B cell (primary cell): Measurements from ENCODE around the gene KIF21B. TPM values are rescaled to one million over a fixed set of nuclear protein-coding genes. Genes with fewer than 3 reads are reported as not detected.

Experiments used
- ATAC-seq: fragments of 200-7000 bp; cut with Tn5 transposase; one replicate; pipeline ENCODE4 v1.10.0; 2021; ENCODE audit warnings: low read depth, mild to moderate bottlenecking, moderate number of reproducible peaks, moderate library complexity
- CTCF ChIA-PET: fragments of 350-600 bp; sonication (Branson Sonifier 250); formaldehyde crosslinking; loops from one replicate; lab custom pipeline; 2021; ENCODE audit warnings: antibody characterized with exemption, inconsistent platforms; lab: Charles Lee
- POLR2A ChIA-PET: fragments of 350-600 bp; sonication (Branson Sonifier 250); formaldehyde crosslinking; loops from one replicate; lab custom pipeline; 2021; ENCODE audit warnings: antibody characterized with exemption; lab: Charles Lee
- DNase-seq: peaks from one replicate; pipeline ENCODE4 v3.0.0; 2013
- H2AFZ ChIP-seq: 2 replicates; pipeline ENCODE4 v1.6.1; 2012; ENCODE audit warnings: mild to moderate bottlenecking, low read depth, low read length; ENCODE audit not compliant: insufficient read depth, poor library complexity, severe bottlenecking
- H3K27ac ChIP-seq, 2 donors: 1 replicate in 1 of 2; 2 replicates in 1 of 2; pipeline ENCODE4 v1.5.1; 2012 to 2013; ENCODE audit warnings: low read length in 2 of 2, mild to moderate bottlenecking in 2 of 2, moderate library complexity in 1 of 2
- H3K27me3 ChIP-seq, 4 experiments: fragments of 200-600 bp in 1 of 4; sonication (generic) in 1 of 4; replicated peaks in 1 of 4; 1 replicate in 2 of 4; 2 replicates in 2 of 4; pipeline versions ENCODE4 v1.6.1 to v1.7.0; 2013 to 2016; ENCODE audit warnings: low read length in 3 of 4, mild to moderate bottlenecking in 2 of 4, mixed read lengths in 1 of 4, moderate library complexity in 1 of 4; ENCODE audit not compliant: insufficient read depth in 4 of 4, control insufficient read depth in 3 of 4; ENCODE audit errors: control extremely low read depth in 1 of 4
- H3K36me3 ChIP-seq, 2 experiments: replicated peaks in 1 of 2; 1 replicate in 1 of 2; 2 replicates in 1 of 2; pipeline versions ENCODE4 v1.6.1 to v1.7.1; 2013; ENCODE audit warnings: low read length in 1 of 2; ENCODE audit not compliant: insufficient read depth in 2 of 2, control insufficient read depth in 1 of 2; ENCODE audit errors: control extremely low read depth in 1 of 2, extremely low read depth in 1 of 2
- H3K4me1 ChIP-seq, 2 donors: fragments of 200-600 bp in 1 of 2; sonication (generic) in 1 of 2; 1 replicate in 1 of 2; 2 replicates in 1 of 2; pipeline versions ENCODE4 v1.5.1 to v1.6.1; 2013 to 2017; ENCODE audit warnings: low read length in 2 of 2; ENCODE audit not compliant: control insufficient read depth in 2 of 2, insufficient read depth in 2 of 2
- H3K4me2 ChIP-seq: replicated peaks from 2 replicates; pipeline ENCODE3; 2012; ENCODE audit warnings: mild to moderate bottlenecking, low read depth, low read length; ENCODE audit not compliant: poor library complexity, severe bottlenecking
- H3K4me3 ChIP-seq, 5 experiments: fragments of 200-600 bp in 1 of 5; sonication (generic) in 1 of 5; 1 replicate in 3 of 5; 2 replicates in 2 of 5; pipeline versions ENCODE4 v1.5.1 to v1.7.0; 2011 to 2016; ENCODE audit warnings: low read length in 4 of 5, mild to moderate bottlenecking in 4 of 5, low read depth in 2 of 5, control low read depth in 1 of 5, moderate library complexity in 1 of 5; ENCODE audit not compliant: insufficient read depth in 1 of 5; ENCODE audit errors: control extremely low read depth in 1 of 5, extremely low read depth in 1 of 5
- H3K79me2 ChIP-seq: fragments of 200-600 bp; sonication (generic); one replicate; pipeline ENCODE4 v1.6.0; 2016; ENCODE audit warnings: low read length; ENCODE audit not compliant: control insufficient read depth, insufficient read depth
- H3K9ac ChIP-seq: fragments of 200-600 bp; sonication (generic); 2 replicates; pipeline ENCODE4 v1.6.1; 2017; ENCODE audit warnings: mild to moderate bottlenecking, low read length, moderate library complexity
- H3K9me3 ChIP-seq, 3 donors: one replicate each; pipeline versions ENCODE4 v1.6.1 to v1.7.1; 2013; ENCODE audit warnings: low read length in 2 of 3; ENCODE audit not compliant: control insufficient read depth in 2 of 3, insufficient read depth in 1 of 3; ENCODE audit errors: control extremely low read depth in 1 of 3
- H4K20me1 ChIP-seq: 2 replicates; pipeline ENCODE4 v1.6.0; 2012; ENCODE audit warnings: mild to moderate bottlenecking, low read length; ENCODE audit not compliant: insufficient read depth, control insufficient read depth, poor library complexity, severe bottlenecking
- H3K27ac Mint-ChIP-seq: one replicate; pipeline ENCODE4 v1.8.0; 2021; ENCODE audit warnings: mixed read lengths
- H3K27me3 Mint-ChIP-seq: one replicate; pipeline ENCODE4 v1.8.0; 2021; ENCODE audit warnings: mixed read lengths
- H3K4me1 Mint-ChIP-seq: one replicate; pipeline ENCODE4 v1.8.0; 2021; ENCODE audit warnings: mixed read lengths
- H3K4me3 Mint-ChIP-seq: one replicate; pipeline ENCODE4 v1.8.0; 2021; ENCODE audit warnings: mixed read lengths
- H3K9me3 Mint-ChIP-seq: one replicate; pipeline ENCODE4 v1.8.0; 2022; ENCODE audit warnings: mixed read lengths; ENCODE audit not compliant: insufficient read depth
- EZH2 ChIP-seq: IDR thresholded peaks from 2 replicates; pipeline ENCODE4 v1.6.1; 2012; ENCODE audit warnings: borderline replicate concordance, low read depth, mild to moderate bottlenecking, moderate library complexity, low read length; ENCODE audit not compliant: insufficient read depth, poor library complexity, severe bottlenecking
- WGBS: methylation state at CpG from one replicate; pipeline ENCODE4 v1.1.5; 2013; ENCODE audit warnings: missing lambda C conversion rate; ENCODE audit not compliant: insufficient coverage; 5-methylcytosine and 5-hydroxymethylcytosine counted together
- intact Hi-C: fragments of 100-400 bp; cut with micrococcal nuclease; formaldehyde crosslinking; loops from one replicate; pipeline ENCODE4 v1.10.0; 2022
- polyA plus RNA-seq: library from polyadenylated mRNA; depleted of rRNA; stranded (reverse); fragments of >200 nt; gene quantifications from 2 replicates; pipeline ENCODE4 v1.2.3, GENCODE V29; 2012
- total RNA-seq, 2 donors: library from RNA; stranded (reverse); fragments of 120-200 nt in 1 of 2; gene quantifications; 1 replicate in 1 of 2; 2 replicates in 1 of 2; pipeline versions ENCODE4 v1.2.3 to v1.2.4, GENCODE V29; 2013 to 2022
- TF ChIP-seq, protein P1 (sequence below): fragments of 200-600 bp; IDR thresholded peaks from one replicate; pipeline ENCODE4 v1.8.0; 2022; ENCODE audit warnings: antibody characterized with exemption, mild to moderate bottlenecking

The KIF21B gene
- total and polyA plus RNA-seq, 2 donors (not counting 1 experiment from before 2014, with no cell fraction given) = 41.1 to 41.6 TPM

DNA sequence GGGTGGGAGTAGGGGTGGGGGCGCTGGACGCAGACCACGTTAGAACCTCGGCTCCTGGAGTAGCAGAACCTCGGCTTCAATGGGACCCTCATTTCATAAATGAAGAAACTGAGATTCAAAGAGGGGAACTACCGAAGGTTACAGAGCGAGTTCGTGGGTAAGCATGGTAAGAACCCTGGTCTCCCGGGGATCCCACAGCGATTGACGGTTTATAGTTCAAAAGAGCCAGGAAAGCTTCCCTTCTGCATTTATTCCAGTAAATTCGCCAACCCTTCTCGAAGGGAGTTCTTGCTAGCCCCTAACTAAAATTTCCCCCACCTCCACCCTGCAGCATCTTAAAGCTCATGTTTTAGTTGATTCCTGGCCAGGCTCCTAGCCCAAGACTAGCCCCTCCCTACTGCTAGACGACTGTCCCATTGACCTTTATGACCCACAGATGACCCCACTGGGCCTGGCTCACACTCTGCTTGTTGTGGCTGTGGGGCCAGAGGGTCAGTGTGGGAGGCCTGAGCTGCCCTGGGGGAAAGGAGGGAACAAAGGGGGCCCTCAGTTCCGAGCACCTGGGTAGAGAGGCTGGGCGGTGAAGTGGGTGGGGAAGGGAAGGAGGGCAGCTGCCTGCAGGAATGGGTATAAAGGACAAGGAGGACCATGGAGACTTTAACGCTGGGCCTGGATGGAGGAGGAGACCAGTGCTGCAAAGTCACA, 558 bp upstream of the KIF21B start:
- H2AFZ ChIP-seq = peak overlapping the region; percentile 40

DNA sequence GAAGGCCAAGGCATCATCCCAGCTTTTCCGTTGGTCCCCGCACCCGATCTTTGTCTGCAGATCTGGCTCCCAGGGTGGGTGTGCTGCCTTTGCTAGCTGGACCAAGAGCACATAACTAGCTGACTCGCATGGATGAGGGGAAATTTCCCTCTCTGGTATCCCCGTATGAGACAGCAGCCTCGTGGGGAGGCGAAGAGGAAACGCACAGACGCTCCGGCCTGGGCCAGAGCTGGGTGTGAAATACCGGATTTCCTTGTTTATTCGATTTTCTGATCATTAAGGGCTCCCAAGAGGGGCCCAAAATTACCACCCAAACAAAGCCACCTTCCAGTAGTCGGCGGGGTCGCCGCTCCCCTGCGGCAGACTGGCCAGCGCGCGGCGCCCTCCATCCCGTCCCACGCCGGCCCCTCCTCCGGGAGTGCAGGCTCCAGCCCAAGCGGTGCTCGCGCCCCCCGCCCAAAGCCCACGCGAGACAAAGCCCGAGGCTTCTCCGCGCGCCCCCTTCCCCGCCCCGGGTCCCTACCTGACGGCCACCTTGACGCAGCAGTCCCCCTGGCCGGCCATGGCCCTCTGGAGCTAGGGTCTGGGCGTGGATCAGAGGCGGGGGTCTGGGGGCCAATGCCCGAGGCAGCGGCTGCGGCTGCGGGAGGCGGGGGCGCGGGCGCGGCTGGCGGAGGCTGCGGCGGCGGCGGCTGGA, 546 bp downstream of the KIF21B start:
- H3K79me2 ChIP-seq = peaks cover 40% of the 10 kb centered on the region
- Mint-ChIP-seq H3K4me3 (peak overlapping the region; percentile 97), H3K9me3 (no peaks in the 10 kb centered on the region), H3K4me1 (peaks cover 80% of the 10 kb centered on the region), H3K27me3 (no peaks in the 10 kb centered on the region), H3K27ac (peak overlapping the region; percentile 98)
- DNase-seq (peak; percentile 65), ATAC-seq (no peak)
- peak overlapping the region; percentile 80 for H2AFZ ChIP-seq
- no peaks in the 10 kb centered on the region for H3K27me3 ChIP-seq
- H3K4me1 ChIP-seq = peaks cover 74 to 84% of the 10 kb centered on the region in 2 donors
- H3K4me2 ChIP-seq = peak overlapping the region; percentile 94
- TF ChIP-seq, protein P1, sequence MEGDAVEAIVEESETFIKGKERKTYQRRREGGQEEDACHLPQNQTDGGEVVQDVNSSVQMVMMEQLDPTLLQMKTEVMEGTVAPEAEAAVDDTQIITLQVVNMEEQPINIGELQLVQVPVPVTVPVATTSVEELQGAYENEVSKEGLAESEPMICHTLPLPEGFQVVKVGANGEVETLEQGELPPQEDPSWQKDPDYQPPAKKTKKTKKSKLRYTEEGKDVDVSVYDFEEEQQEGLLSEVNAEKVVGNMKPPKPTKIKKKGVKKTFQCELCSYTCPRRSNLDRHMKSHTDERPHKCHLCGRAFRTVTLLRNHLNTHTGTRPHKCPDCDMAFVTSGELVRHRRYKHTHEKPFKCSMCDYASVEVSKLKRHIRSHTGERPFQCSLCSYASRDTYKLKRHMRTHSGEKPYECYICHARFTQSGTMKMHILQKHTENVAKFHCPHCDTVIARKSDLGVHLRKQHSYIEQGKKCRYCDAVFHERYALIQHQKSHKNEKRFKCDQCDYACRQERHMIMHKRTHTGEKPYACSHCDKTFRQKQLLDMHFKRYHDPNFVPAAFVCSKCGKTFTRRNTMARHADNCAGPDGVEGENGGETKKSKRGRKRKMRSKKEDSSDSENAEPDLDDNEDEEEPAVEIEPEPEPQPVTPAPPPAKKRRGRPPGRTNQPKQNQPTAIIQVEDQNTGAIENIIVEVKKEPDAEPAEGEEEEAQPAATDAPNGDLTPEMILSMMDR = no peak
- no peak for TF ChIP-seq EZH2
- intact Hi-C loops = loop anchor here (1.0 to 10.0 kb wide), 6 partner anchors 129 to 959 kb away; partner anchors contain the start of genes DDX59 and RNPEP
- peaks cover 11% of the 10 kb centered on the region for H4K20me1 ChIP-seq
- ChIA-PET CTCF (interaction anchor here (0.5 to 10.5 kb wide), 6 partner anchors 12 to 401 kb away, joined by 3 to 83 read pairs (median 6); no protein-coding TSS in a partner anchor), POLR2A (no interaction called here)
- H3K36me3 ChIP-seq = no peaks in the 10 kb centered on the region
- H3K4me3 ChIP-seq = peak overlapping the region; percentile 53 to 83 (median 72)
- peak overlapping the region; percentile 87 for H3K9ac ChIP-seq
- H3K9me3 ChIP-seq = no peaks in the 10 kb centered on the region
- peak overlapping the region; percentile 90 to 95 for H3K27ac ChIP-seq
- WGBS = 4% methylated on average over 56 of the region's 56 CpGs

More for the DNA sequence above, 558 bp upstream of the KIF21B start:
- peaks cover 74% of the 10 kb centered on the region for H3K4me1 Mint-ChIP-seq
- Histone ChIP-seq H3K9ac (no peak overlapping the region), H3K4me3 (peak overlapping the region in 3 of 5 experiments; percentile 20 to 29 (median 22)), H3K36me3 (no peaks in the 10 kb centered on the region), H4K20me1 (peaks cover 5% of the 10 kb centered on the region), H3K27ac (no peak overlapping the region), H3K9me3 (no peaks in the 10 kb centered on the region), H3K4me2 (peak overlapping the region; percentile 66), H3K4me1 (peaks cover 63 to 73% of the 10 kb centered on the region in 2 donors), H3K79me2 (peaks cover 29% of the 10 kb centered on the region), H3K27me3 (no peaks in the 10 kb centered on the region)
- no peaks in the 10 kb centered on the region for H3K9me3 Mint-ChIP-seq
- WGBS = 18% methylated on average over 9 of the region's 17 CpGs
- TF ChIP-seq EZH2 = no peak
- no peak for DNase-seq
- H3K27ac Mint-ChIP-seq = peak overlapping the region; percentile 68
- intact Hi-C loops = loop anchor here (5.0 to 10.0 kb wide), 5 partner anchors 139 to 958 kb away; partner anchors contain the start of genes DDX59 and RNPEP
- peak overlapping the region; percentile 69 for H3K4me3 Mint-ChIP-seq
- ChIA-PET CTCF (interaction anchor here (0.6 to 10.5 kb wide), 5 partner anchors 17 to 402 kb away, joined by 3 to 83 read pairs (median 18); no protein-coding TSS in a partner anchor), POLR2A (interaction anchor here (0.5 to 0.6 kb wide), 2 partner anchors 11 to 99 kb away, joined by 4 to 6 read pairs; no protein-coding TSS in a partner anchor)
- H3K27me3 Mint-ChIP-seq = no peaks in the 10 kb centered on the region
- no peak for ATAC-seq
